ENCODE results near the gene TNIK.

DNA sequence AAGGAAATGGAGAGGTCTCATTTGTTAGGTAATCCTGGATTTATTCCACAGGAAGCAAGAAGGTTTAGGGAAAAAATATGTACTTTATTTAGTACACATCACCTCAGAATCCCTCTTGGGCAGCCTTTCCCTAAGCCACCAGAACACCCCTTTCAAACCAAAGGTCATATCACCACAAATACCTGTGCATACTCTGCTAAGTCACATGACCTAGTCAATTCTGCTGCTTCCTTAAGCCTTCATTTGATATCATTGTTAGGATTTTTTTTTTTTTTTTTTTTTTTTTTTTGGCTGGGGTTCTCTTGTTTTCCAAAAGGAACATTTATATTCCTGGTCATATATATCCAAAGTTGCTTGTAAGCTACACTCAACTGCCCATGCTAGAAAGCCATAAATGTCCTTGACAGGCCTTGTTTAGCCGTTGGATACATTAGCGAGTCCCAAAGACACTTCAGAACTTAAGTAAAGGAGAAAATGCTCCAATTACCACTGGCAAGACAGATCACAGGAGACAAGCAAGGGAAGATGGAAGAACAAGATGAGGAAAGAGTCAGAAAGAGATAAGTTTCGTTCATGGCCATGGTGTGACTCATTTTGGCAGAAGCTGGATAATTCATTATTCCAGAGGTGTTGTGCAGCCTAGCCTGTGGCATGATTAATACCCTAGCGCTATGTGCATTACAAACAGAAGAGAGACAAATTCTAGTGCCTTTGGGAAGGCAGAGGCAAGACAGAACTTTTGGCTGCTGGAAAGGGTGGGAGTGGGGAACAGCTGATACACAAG is 278.1 kb downstream of the TNIK start:
- TF ChIP-seq MTA2 (IDR thresholded peaks at IDR 0.05; ENCODE audit: low read depth) (no peak), ZNF687 (IDR thresholded peaks at IDR 0.05) (no peak), CBX5 (IDR thresholded peaks at IDR 0.05; ENCODE audit: low read depth) (no peak)
- TF ChIP-seq, protein P1, sequence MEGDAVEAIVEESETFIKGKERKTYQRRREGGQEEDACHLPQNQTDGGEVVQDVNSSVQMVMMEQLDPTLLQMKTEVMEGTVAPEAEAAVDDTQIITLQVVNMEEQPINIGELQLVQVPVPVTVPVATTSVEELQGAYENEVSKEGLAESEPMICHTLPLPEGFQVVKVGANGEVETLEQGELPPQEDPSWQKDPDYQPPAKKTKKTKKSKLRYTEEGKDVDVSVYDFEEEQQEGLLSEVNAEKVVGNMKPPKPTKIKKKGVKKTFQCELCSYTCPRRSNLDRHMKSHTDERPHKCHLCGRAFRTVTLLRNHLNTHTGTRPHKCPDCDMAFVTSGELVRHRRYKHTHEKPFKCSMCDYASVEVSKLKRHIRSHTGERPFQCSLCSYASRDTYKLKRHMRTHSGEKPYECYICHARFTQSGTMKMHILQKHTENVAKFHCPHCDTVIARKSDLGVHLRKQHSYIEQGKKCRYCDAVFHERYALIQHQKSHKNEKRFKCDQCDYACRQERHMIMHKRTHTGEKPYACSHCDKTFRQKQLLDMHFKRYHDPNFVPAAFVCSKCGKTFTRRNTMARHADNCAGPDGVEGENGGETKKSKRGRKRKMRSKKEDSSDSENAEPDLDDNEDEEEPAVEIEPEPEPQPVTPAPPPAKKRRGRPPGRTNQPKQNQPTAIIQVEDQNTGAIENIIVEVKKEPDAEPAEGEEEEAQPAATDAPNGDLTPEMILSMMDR (IDR thresholded peaks at IDR 0.05 in 2 of 3, conservative IDR thresholded peaks at IDR 0.05 in 1 of 3; ENCODE audit: control insufficient read depth in 2 of 3, extremely low read depth in 1 of 3, insufficient read depth in 1 of 3, low read depth in 3 of 3, low read length in 3 of 3), result no peak
- TF ChIP-seq, protein P2, sequence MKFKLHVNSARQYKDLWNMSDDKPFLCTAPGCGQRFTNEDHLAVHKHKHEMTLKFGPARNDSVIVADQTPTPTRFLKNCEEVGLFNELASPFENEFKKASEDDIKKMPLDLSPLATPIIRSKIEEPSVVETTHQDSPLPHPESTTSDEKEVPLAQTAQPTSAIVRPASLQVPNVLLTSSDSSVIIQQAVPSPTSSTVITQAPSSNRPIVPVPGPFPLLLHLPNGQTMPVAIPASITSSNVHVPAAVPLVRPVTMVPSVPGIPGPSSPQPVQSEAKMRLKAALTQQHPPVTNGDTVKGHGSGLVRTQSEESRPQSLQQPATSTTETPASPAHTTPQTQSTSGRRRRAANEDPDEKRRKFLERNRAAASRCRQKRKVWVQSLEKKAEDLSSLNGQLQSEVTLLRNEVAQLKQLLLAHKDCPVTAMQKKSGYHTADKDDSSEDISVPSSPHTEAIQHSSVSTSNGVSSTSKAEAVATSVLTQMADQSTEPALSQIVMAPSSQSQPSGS (IDR thresholded peaks at IDR 0.05; ENCODE audit: low read length), result no peak

Measured in GM12878 (cell line).